CD14-positive monocyte (primary cell): ENCODE data around the gene EPHA2. TPM values are rescaled to one million over a fixed set of nuclear protein-coding genes. Genes with fewer than 3 reads are reported as not detected.

Experiments used
- DNase-seq, 3 donors: peaks; one replicate each; pipeline ENCODE4 v3.0.0-alpha.2; 2011 to 2022
- H2AFZ ChIP-seq: 2 replicates; pipeline ENCODE4 v1.6.0; 2012; ENCODE audit warnings: mild to moderate bottlenecking, low read depth, low read length, inconsistent platforms; ENCODE audit not compliant: insufficient read depth, poor library complexity, severe bottlenecking
- H3K27ac ChIP-seq, 2 donors: 1 replicate in 1 of 2; 2 replicates in 1 of 2; pipeline ENCODE4 v1.5.1; 2012 to 2013; ENCODE audit warnings: low read length in 2 of 2, control low read depth in 1 of 2, inconsistent platforms in 1 of 2, low read depth in 1 of 2, mild to moderate bottlenecking in 1 of 2
- H3K27me3 ChIP-seq, 2 donors: one replicate each; pipeline versions ENCODE4 v1.6.0 to v1.6.1; 2011 to 2013; ENCODE audit warnings: low read length in 2 of 2; ENCODE audit not compliant: control insufficient read depth in 2 of 2, insufficient read depth in 2 of 2
- H3K36me3 ChIP-seq, 2 donors: replicated peaks in 1 of 2; 1 replicate in 1 of 2; 2 replicates in 1 of 2; pipeline versions ENCODE4 v1.5.1 to v1.6.1; 2012 to 2013; ENCODE audit warnings: low read length in 2 of 2, control low read depth in 1 of 2, inconsistent platforms in 1 of 2, mild to moderate bottlenecking in 1 of 2; ENCODE audit not compliant: insufficient read depth in 2 of 2, control insufficient read depth in 1 of 2
- H3K4me1 ChIP-seq, 2 donors: 1 replicate in 1 of 2; 2 replicates in 1 of 2; pipeline versions ENCODE4 v1.5.1 to v1.6.1; 2012 to 2013; ENCODE audit warnings: low read length in 2 of 2, control low read depth in 1 of 2, inconsistent platforms in 1 of 2, mild to moderate bottlenecking in 1 of 2, moderate library complexity in 1 of 2; ENCODE audit not compliant: insufficient read depth in 2 of 2, control insufficient read depth in 1 of 2
- H3K4me2 ChIP-seq: replicated peaks from 2 replicates; pipeline ENCODE3; 2012; ENCODE audit warnings: low read length, moderate library complexity, mild to moderate bottlenecking; ENCODE audit not compliant: poor library complexity, severe bottlenecking; ENCODE audit errors: extremely low read depth
- H3K4me3 ChIP-seq, 3 experiments: fragments of 200-600 bp in 1 of 3; sonication (generic) in 1 of 3; replicated peaks in 1 of 3; 1 replicate in 2 of 3; 2 replicates in 1 of 3; pipeline ENCODE4 v1.5.1; 2011 to 2013; ENCODE audit warnings: low read length in 3 of 3, mild to moderate bottlenecking in 3 of 3, control low read depth in 2 of 3, low read depth in 2 of 3, inconsistent platforms in 1 of 3, moderate library complexity in 1 of 3
- H3K79me2 ChIP-seq: 2 replicates; pipeline ENCODE4 v1.6.0; 2012; ENCODE audit warnings: mild to moderate bottlenecking, control low read depth, inconsistent platforms, low read length, moderate library complexity; ENCODE audit not compliant: insufficient read depth
- H3K9ac ChIP-seq: 2 replicates; pipeline ENCODE4 v1.6.0; 2017; ENCODE audit warnings: low read length, mild to moderate bottlenecking; ENCODE audit not compliant: insufficient read depth, poor library complexity, severe bottlenecking
- H3K9me3 ChIP-seq, 2 donors: replicated peaks in 1 of 2; 1 replicate in 1 of 2; 2 replicates in 1 of 2; pipeline versions ENCODE4 v1.5.1 to v1.6.1; 2012 to 2013; ENCODE audit warnings: low read length in 2 of 2, control low read depth in 1 of 2; ENCODE audit not compliant: control insufficient read depth in 1 of 2, insufficient read depth in 1 of 2
- H4K20me1 ChIP-seq: 2 replicates; pipeline ENCODE4 v1.6.0; 2012; ENCODE audit warnings: mild to moderate bottlenecking, low read length, control low read depth, moderate library complexity; ENCODE audit not compliant: insufficient read depth
- H3K27ac Mint-ChIP-seq, 7 donors: one replicate each; pipeline ENCODE4 v1.8.0; 2020; ENCODE audit warnings: mild to moderate bottlenecking in 7 of 7, mixed read lengths in 7 of 7, moderate library complexity in 6 of 7, inconsistent platforms in 2 of 7
- H3K27me3 Mint-ChIP-seq, 3 donors: one replicate each; pipeline ENCODE4 v1.8.0; 2021 to 2022; ENCODE audit warnings: low read depth in 3 of 3, mild to moderate bottlenecking in 3 of 3, mixed read lengths in 3 of 3, moderate library complexity in 3 of 3, inconsistent platforms in 1 of 3
- H3K36me3 Mint-ChIP-seq, 2 donors: one replicate each; pipeline ENCODE4 v1.8.0; 2020; ENCODE audit warnings: mixed read lengths in 2 of 2, inconsistent platforms in 1 of 2, mild to moderate bottlenecking in 1 of 2
- H3K4me1 Mint-ChIP-seq: one replicate; pipeline ENCODE4 v1.8.0; 2020; ENCODE audit warnings: mild to moderate bottlenecking, mixed read lengths
- H3K4me3 Mint-ChIP-seq, 2 donors: one replicate each; pipeline ENCODE4 v1.8.0; 2020; ENCODE audit warnings: mild to moderate bottlenecking in 2 of 2, mixed read lengths in 2 of 2, moderate library complexity in 1 of 2
- H3K9me3 Mint-ChIP-seq, 7 donors: one replicate each; pipeline ENCODE4 v1.8.0; 2020 to 2022; ENCODE audit warnings: mixed read lengths in 7 of 7, mild to moderate bottlenecking in 6 of 7, moderate library complexity in 6 of 7, inconsistent platforms in 2 of 7
- CTCF ChIP-seq: fragments of 200-600 bp; IDR thresholded peaks from one replicate; pipeline ENCODE4 v1.8.0; 2022; ENCODE audit warnings: antibody characterized with exemption, mild to moderate bottlenecking
- WGBS: methylation state at CpG from one replicate; pipeline ENCODE4 v1.1.5; 2013; ENCODE audit warnings: missing lambda C conversion rate; ENCODE audit not compliant: insufficient coverage; 5-methylcytosine and 5-hydroxymethylcytosine counted together
- intact Hi-C, 2 donors: fragments of 100-400 bp; cut with micrococcal nuclease; formaldehyde crosslinking; loops; one replicate each; pipeline versions ENCODE4 v1.15.0 to v1.15.1; 2023
- polyA plus RNA-seq, 3 donors: library from polyadenylated mRNA; depleted of rRNA in 1 of 3; unstranded in 2 of 3; stranded (reverse) in 1 of 3; fragments of 300-500 nt in 2 of 3; fragments of >200 nt in 1 of 3; fragmentation: Illumina TruSeq in 2 of 3; gene quantifications; 1 replicate in 2 of 3; 2 replicates in 1 of 3; pipeline ENCODE4 v1.2.3, GENCODE V29; 2012 to 2021

Gene EPHA2
- polyA plus RNA-seq, 3 donors: 0.03 TPM; not detected in 2

DNA sequence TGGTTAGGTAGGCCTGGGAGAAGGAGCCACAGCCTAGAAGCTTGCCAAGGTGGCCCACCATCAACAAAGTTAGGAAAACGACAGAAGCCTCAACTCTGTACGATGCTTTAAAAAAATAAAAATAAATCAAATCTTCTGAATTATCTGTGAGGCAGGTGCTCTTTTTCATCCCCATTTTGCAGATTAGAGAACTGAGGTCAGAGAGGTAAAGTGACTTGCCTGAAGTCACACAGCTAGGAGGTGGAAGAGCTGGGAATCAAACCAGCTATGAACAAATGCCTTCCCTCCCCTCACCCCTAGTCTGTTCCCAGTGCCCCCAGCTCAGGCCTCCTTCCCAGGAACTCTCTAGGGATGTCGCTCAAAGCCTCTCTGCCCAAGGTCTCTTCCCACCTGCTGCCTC lies 30.4 kb downstream of the EPHA2 start:
- H3K36me3 Mint-ChIP-seq: no peaks in the 10 kb centered on the region
- no peaks in the 10 kb centered on the region for H3K27me3 ChIP-seq
- H3K4me3 Mint-ChIP-seq: no peak overlapping the region
- H3K4me3 ChIP-seq: no peak overlapping the region
- peaks cover 9 to 22% (median 9%) of the 10 kb centered on the region in 3 donors for H3K27me3 Mint-ChIP-seq
- H3K9me3 ChIP-seq: no peaks in the 10 kb centered on the region
- H4K20me1 ChIP-seq: no peaks in the 10 kb centered on the region
- H3K36me3 ChIP-seq: no peaks in the 10 kb centered on the region
- WGBS: no CpG with 5 or more reads among the region's 3 CpGs
- H2AFZ ChIP-seq: no peak overlapping the region
- no peak overlapping the region for H3K27ac Mint-ChIP-seq
- TF ChIP-seq CTCF: no peak
- peaks cover 3 to 4% of the 10 kb centered on the region in 2 donors for H3K4me1 ChIP-seq
- H3K4me1 Mint-ChIP-seq: peaks cover 8% of the 10 kb centered on the region
- no peak for DNase-seq
- no peaks in the 10 kb centered on the region for H3K79me2 ChIP-seq
- H3K9ac ChIP-seq: no peak overlapping the region
- H3K27ac ChIP-seq: no peak overlapping the region
- intact Hi-C loops: no loop called here
- H3K4me2 ChIP-seq: no peak overlapping the region
- peaks cover 0 to 2% (median 0%) of the 10 kb centered on the region in 7 donors for H3K9me3 Mint-ChIP-seq

- peaks cover 8% of the 10 kb centered on the region for H3K4me1 Mint-ChIP-seq
- no peaks in the 10 kb centered on the region for H3K9me3 Mint-ChIP-seq
Observed at GRCh38 chr1:16125088-16125470, 30.8 kb downstream of the EPHA2 start.

More at GRCh38 chr1:16125088-16125470, 30.8 kb downstream of the EPHA2 start:
- Histone ChIP-seq H4K20me1 (no peaks in the 10 kb centered on the region), H3K27ac (no peak overlapping the region), H3K4me1 (peaks cover 3 to 4% of the 10 kb centered on the region in 2 donors), H3K36me3 (no peaks in the 10 kb centered on the region), H3K9me3 (no peaks in the 10 kb centered on the region), H3K27me3 (no peaks in the 10 kb centered on the region), H3K9ac (no peak overlapping the region), H3K4me2 (no peak overlapping the region), H3K79me2 (no peaks in the 10 kb centered on the region), H3K4me3 (no peak overlapping the region), H2AFZ (no peak overlapping the region)
- Mint-ChIP-seq H3K27me3 (peaks cover 7 to 19% (median 9%) of the 10 kb centered on the region in 3 donors), H3K27ac (no peak overlapping the region), H3K36me3 (no peaks in the 10 kb centered on the region), H3K4me3 (no peak overlapping the region)
- intact Hi-C loops: no loop called here
- DNase-seq: no peak
- WGBS: 90% methylated on average over 6 of the region's 11 CpGs
- TF ChIP-seq CTCF: no peak
